ENCODE measurements around the gene MXRA7. TPM values are rescaled to one million over a fixed set of nuclear protein-coding genes. Genes with fewer than 3 reads are reported as not detected.
"Not testable (repeated sequence)": the region's sequence is repeated elsewhere in the genome, so short reads cannot be mapped to it uniquely, and the experiment has no call there.

Gene MXRA7
- total and polyA plus RNA-seq, 2 of the 4 experiments (the other 2 are of a cell fraction) = 168 to 231 TPM

DNA sequence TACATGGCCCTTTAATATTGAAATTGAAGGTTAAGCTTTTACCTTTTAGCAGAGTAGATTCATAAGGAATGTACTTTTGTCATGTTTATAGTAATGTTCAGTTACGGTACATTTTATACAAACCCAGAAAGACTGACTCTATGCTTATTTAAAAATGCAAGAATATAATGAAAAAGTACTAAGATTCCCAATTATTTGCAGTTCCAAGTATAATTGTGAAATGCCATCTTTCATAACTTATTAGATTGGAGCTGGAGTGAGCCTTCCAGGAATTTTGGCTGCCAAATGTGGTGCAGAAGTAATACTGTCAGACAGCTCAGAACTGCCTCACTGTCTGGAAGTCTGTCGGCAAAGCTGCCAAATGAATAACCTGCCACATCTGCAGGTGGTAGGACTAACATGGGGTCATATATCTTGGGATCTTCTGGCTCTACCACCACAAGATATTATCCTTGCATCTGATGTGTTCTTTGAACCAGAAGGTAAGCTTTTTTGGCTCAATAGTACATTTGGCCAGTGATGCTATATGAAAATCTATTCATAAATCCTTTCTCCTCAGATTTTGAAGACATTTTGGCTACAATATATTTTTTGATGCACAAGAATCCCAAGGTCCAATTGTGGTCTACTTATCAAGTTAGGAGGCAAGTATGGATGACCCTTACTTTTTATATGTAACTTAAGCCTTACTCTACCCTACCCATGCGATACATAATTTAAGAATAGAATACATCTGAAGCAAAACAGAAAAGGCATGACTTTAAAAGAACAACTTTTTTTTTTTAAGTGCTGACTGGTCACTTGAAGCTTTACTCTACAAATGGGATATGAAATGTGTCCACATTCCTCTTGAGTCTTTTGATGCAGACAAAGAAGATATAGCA lies 22.2 kb upstream of the MXRA7 start:
- TF ChIP-seq RFX5 (IDR thresholded peaks at IDR 0.05; ENCODE audit: low read depth, low read length) = no peak
- TF ChIP-seq, protein P1, sequence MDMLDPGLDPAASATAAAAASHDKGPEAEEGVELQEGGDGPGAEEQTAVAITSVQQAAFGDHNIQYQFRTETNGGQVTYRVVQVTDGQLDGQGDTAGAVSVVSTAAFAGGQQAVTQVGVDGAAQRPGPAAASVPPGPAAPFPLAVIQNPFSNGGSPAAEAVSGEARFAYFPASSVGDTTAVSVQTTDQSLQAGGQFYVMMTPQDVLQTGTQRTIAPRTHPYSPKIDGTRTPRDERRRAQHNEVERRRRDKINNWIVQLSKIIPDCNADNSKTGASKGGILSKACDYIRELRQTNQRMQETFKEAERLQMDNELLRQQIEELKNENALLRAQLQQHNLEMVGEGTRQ (IDR thresholded peaks at IDR 0.05; ENCODE audit: low read depth, low read length) = no peak
- intact Hi-C loops (cut with micrococcal nuclease) = no loop called here

DNA sequence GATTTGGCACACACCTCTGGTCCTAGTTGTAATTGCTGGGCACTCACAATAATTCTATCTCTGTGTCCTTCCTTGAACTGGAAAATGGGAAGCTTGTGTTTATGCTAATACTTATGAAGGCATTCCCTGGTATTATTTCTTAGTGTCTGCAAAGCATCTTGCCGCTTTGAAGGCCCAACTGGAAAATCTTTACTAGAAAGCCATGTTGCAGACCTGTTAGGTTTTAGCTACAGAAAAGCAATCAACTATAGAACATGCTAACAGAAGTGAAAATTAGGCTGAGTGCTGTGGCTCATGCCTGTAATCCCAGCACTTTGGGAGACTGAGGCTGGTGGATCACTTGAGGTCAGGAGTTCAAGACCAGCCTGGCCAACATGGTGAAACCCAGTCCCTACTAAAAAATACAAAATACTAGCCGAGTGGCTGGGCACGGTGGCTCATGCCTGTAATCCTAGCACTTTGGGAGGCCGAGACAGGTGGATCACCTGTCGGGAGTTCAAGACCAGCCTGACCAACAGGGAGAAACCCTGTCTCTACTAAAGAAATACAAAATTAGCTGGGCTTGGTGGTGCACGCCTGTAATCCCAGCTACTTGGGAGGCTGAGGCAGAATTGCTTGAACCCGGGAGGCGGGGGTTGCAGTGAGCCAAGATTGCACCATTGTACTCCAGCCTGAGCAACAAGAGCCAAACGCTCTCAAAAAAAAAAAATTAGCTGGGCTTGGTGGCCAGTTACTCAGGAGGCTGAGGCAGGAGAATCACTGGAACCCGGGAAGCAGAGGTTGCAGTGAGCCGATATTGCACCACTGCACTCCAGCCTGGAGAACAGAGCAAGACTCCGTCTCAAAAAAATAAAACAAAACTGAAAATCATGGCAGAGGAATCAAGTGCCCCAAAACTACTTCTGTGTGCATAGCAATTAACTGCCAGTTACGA lies 21.3 kb upstream of the MXRA7 start:
- BruUV-seq (replicated peaks); H2BK5ac ChIP-seq (ENCODE audit: low read depth, low read length, poor library complexity, severe bottlenecking); H2BK20ac ChIP-seq (ENCODE audit: low read depth, low read length); H3K56ac ChIP-seq (ENCODE audit: extremely low read depth, insufficient read depth, low read length); H3K9ac ChIP-seq (ENCODE audit: low read depth, low read length); H3K14ac ChIP-seq (replicated peaks; ENCODE audit: low read depth, low read length); ATAC-seq (ENCODE audit: low read depth); H3K9me1 ChIP-seq (ENCODE audit: insufficient read depth, low read length); H4K8ac ChIP-seq (ENCODE audit: low read depth in 2 of 2, low read length in 2 of 2); H2AK5ac ChIP-seq (ENCODE audit: low read depth, low read length); intact Hi-C loops (cut with micrococcal nuclease); dilution Hi-C loops (cut with HindIII; ENCODE audit: low sequenced_read_pairs, unreplicated experiment); H3K27me3 ChIP-seq (ENCODE audit: control insufficient read depth, insufficient read depth, low read length); H3K23ac ChIP-seq (ENCODE audit: low read depth, low read length); H3K27ac ChIP-seq (ENCODE audit: insufficient read depth, low read length); H2AK9ac ChIP-seq (replicated peaks; ENCODE audit: low read depth, low read length, poor library complexity); H3K4ac ChIP-seq (ENCODE audit: low read depth, low read length); H3K18ac ChIP-seq (ENCODE audit: low read depth, low read length); H2BK120ac ChIP-seq (ENCODE audit: low read depth, low read length); H4K5ac ChIP-seq (ENCODE audit: low read depth, low read length); in situ Hi-C loops (cut with MboI; ENCODE audit: low sequenced_read_pairs); H3K9me3 ChIP-seq (ENCODE audit: control insufficient read depth, insufficient read depth, low read length); H2BK15ac ChIP-seq (ENCODE audit: low read depth, low read length); H4K91ac ChIP-seq (ENCODE audit: insufficient read depth, low read depth, low read length); H2AFZ ChIP-seq (replicated peaks; ENCODE audit: low read length, poor library complexity); H3K4me3 ChIP-seq (ENCODE audit: insufficient read depth, low read depth, low read length); DNase-seq; H3K4me1 ChIP-seq (ENCODE audit: control insufficient read depth, insufficient read depth, low read length); H3K4me2 ChIP-seq (ENCODE audit: low read depth, low read length): not testable (repeated sequence)
- peaks cover 19 to 36% of the 10 kb centered on the region in 2 experiments for H3K79me1 ChIP-seq (ENCODE audit: low read depth in 1 of 2, low read length in 2 of 2)
- peaks cover 51% of the 10 kb centered on the region for H4K20me1 ChIP-seq (ENCODE audit: insufficient read depth, low read length)
- ChIA-PET POLR2A (ENCODE audit: unreplicated experiment) (interaction anchor here (0.6 kb wide), 1 partner anchor 1097 kb away, joined by 3 read pairs; no protein-coding TSS in a partner anchor), CTCF (interaction anchor here (0.9 to 1.3 kb wide), 2 partner anchors 20 to 174 kb away, joined by 3 read pairs; no protein-coding TSS in a partner anchor)
- H3K36me3 ChIP-seq (ENCODE audit: control insufficient read depth, insufficient read depth, low read length) = peaks cover 26% of the 10 kb centered on the region
- 88% methylated on average over 5 of the region's 13 CpGs; no CpG with 5 or more reads in 1 of the 2 experiments for WGBS, 2 experiments (ENCODE audit: extremely low coverage in 2 of 2, insufficient read length in 1 of 2)

More for the DNA sequence above, 22.2 kb upstream of the MXRA7 start:
- dilution Hi-C loops (cut with HindIII; ENCODE audit: low sequenced_read_pairs, unreplicated experiment) = no loop called here
- no peak overlapping the region for H3K23ac ChIP-seq (ENCODE audit: low read depth, low read length)
- WGBS, 2 experiments (ENCODE audit: extremely low coverage in 2 of 2, insufficient read length in 1 of 2) = no CpG with 5 or more reads among the region's 3 CpGs
- DNase-seq (no peak), ATAC-seq (ENCODE audit: low read depth) (no peak)
- peaks cover 2% of the 10 kb centered on the region for H3K4me1 ChIP-seq (ENCODE audit: control insufficient read depth, insufficient read depth, low read length)
- H3K9me1 ChIP-seq (ENCODE audit: insufficient read depth, low read length) = 0 out of 2 replicates have a peak, but pooled peaks cover under 1% of the 10 kb centered on the region
- peaks cover 16 to 27% of the 10 kb centered on the region in 2 experiments for H3K79me1 ChIP-seq (ENCODE audit: low read depth in 1 of 2, low read length in 2 of 2)
- H3K9me3 ChIP-seq (ENCODE audit: control insufficient read depth, insufficient read depth, low read length) = no peaks in the 10 kb centered on the region
- H4K8ac ChIP-seq (ENCODE audit: low read depth in 2 of 2, low read length in 2 of 2) = no peak overlapping the region
- no peak overlapping the region for H3K4me2 ChIP-seq (ENCODE audit: low read depth, low read length)
- H2AK9ac ChIP-seq (replicated peaks; ENCODE audit: low read depth, low read length, poor library complexity) = no peak overlapping the region
- no peak overlapping the region for H2AK5ac ChIP-seq (ENCODE audit: low read depth, low read length)
- H3K27me3 ChIP-seq (ENCODE audit: control insufficient read depth, insufficient read depth, low read length) = no peaks in the 10 kb centered on the region
- H3K56ac ChIP-seq (ENCODE audit: extremely low read depth, insufficient read depth, low read length) = no peak overlapping the region
- no peak overlapping the region for H4K5ac ChIP-seq (ENCODE audit: low read depth, low read length)
- H3K18ac ChIP-seq (ENCODE audit: low read depth, low read length) = no peak overlapping the region
- H3K4ac ChIP-seq (ENCODE audit: low read depth, low read length) = no peak overlapping the region
- in situ Hi-C loops (cut with MboI; ENCODE audit: low sequenced_read_pairs) = no loop called here
- H2BK120ac ChIP-seq (ENCODE audit: low read depth, low read length) = no peak overlapping the region
- H4K20me1 ChIP-seq (ENCODE audit: insufficient read depth, low read length) = peaks cover 44% of the 10 kb centered on the region
- no peak overlapping the region for H3K4me3 ChIP-seq (ENCODE audit: insufficient read depth, low read depth, low read length)
- peaks cover 26% of the 10 kb centered on the region for H3K36me3 ChIP-seq (ENCODE audit: control insufficient read depth, insufficient read depth, low read length)
- no TSS peak for BruUV-seq (replicated peaks)
- H2BK5ac ChIP-seq (ENCODE audit: low read depth, low read length, poor library complexity, severe bottlenecking) = no peak overlapping the region
- H3K9ac ChIP-seq (ENCODE audit: low read depth, low read length) = no peak overlapping the region
- ChIA-PET CTCF (interaction anchor here (1.3 kb wide), 1 partner anchor 21 kb away, joined by 3 read pairs; no protein-coding TSS in a partner anchor), POLR2A (ENCODE audit: unreplicated experiment) (interaction anchor here (0.6 kb wide), 1 partner anchor 1096 kb away, joined by 3 read pairs; no protein-coding TSS in a partner anchor)
- no peak overlapping the region for H3K14ac ChIP-seq (replicated peaks; ENCODE audit: low read depth, low read length)
- no peak overlapping the region for H2BK20ac ChIP-seq (ENCODE audit: low read depth, low read length)
- no peak overlapping the region for H4K91ac ChIP-seq (ENCODE audit: insufficient read depth, low read depth, low read length)
- H3K27ac ChIP-seq (ENCODE audit: insufficient read depth, low read length) = no peak overlapping the region
- no peak overlapping the region for H2AFZ ChIP-seq (replicated peaks; ENCODE audit: low read length, poor library complexity)
- H2BK15ac ChIP-seq (ENCODE audit: low read depth, low read length) = no peak overlapping the region

All from IMR-90 (cell line).